Posterior cingulate gyrus (tissue), 11 donors: ENCODE results near the gene ZBTB46.

Experiments used
- DNase-seq, 10 donors: peaks; one replicate each; pipeline versions ENCODE4 v3.0.0 to v3.0.0-alpha.2; 2020 to 2021; ENCODE audit warnings: mixed read lengths in 3 of 10
- intact Hi-C: fragments of 100-400 bp; cut with DNase I; formaldehyde crosslinking; loops from one replicate; pipeline ENCODE4 v1.15.1; 2023

ZBTB46 gene

DNA sequence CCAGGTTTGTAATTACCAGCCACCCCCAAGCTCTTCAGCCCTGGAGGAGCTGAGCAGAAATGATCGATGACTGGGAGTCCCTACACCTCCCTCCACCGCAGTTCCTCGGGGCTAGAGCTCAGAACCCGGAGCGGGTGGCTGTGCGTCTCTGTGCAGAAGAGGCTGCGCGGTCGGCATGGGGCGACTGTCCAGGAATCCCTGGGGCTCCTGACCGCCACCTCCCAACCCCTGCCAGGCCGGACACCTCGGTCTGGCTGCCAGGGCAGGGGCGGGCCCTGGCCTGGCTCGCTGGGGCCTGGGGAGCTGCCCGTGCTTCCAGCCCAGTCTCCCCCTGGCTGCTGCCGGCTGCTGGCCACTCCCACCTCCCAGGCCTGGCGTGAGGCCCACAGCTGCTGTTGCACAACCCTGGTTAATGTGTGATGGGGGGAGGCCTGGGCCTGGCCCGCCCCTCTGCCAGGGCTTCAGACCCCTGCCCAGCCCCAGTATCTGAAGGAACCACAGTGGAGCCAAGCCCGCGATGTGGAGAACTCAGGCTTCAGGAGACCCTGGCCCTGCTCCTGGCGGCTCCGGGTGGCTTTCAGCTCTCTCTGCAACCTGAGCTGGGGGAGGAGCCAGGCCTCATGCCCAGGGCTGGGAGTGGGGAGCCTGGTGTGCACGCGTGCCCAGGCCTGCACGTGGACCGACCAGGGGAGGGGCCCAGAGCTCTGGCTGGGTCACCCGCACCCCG, 90.3 kb downstream of the ZBTB46 start:
- intact Hi-C loops, result no loop called here
- peak; percentile 59 to 95 (median 72) for DNase-seq

GRCh38 chr20:63740070-63740626, 90.9 kb downstream of the ZBTB46 start:
- intact Hi-C loops, result no loop called here
- DNase-seq, result peak in 4 of 10 donors; percentile 54 to 88 (median 72)

GRCh38 chr20:63739130-63740069, 91.7 kb downstream of the ZBTB46 start, which contains the start of gene SLC2A4RG:
TSS of gene SLC2A4RG (plus strand) at chr20:63739776. CDS start at chr20:63739913, 137 bp downstream.
- DNase-seq, result peak; percentile 52 to 97 (median 67)

GRCh38 chr20:63738687-63739129, 92.4 kb downstream of the ZBTB46 start:
- intact Hi-C loops, result no loop called here

More at GRCh38 chr20:63739130-63740069, 91.7 kb downstream of the ZBTB46 start, which contains the start of gene SLC2A4RG:
- intact Hi-C loops, result no loop called here

DNA sequence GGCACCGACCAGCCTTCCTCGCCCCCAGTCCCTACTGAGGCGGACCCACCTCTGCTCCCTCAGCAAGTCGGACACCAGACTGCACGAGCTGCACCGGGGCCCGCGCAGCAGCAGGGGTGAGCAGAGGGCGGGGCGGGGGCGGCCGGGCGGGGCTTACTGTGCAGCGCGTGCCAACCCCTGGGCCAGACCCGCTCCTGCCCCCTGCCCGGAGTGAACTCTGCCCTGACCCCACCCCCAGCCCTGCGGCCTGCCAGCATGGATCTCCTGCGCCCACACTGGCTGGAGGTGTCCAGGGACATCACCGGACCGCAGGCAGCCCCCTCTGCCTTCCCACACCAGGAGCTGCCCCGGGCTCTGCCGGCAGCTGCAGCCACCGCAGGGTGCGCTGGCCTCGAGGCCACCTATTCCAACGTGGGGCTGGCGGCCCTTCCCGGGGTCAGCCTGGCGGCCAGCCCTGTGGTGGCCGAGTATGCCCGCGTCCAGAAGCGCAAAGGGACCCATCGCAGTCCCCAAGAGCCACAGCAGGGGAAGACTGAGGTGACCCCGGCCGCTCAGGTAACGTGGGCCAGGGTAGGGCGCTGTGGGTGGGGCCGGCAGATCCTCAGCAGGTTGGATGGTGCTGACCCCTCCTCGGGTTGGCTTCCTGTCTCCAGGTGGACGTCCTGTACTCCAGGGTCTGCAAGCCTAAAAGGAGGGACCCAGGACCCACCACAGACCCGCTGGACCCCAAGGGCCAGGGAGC, 92.9 kb downstream of the ZBTB46 start:
- peak in 3 of 10 donors; percentile 67 to 80 (median 79) for DNase-seq

More at GRCh38 chr20:63738687-63739129, 92.4 kb downstream of the ZBTB46 start:
- DNase-seq, result peak in 3 of 10 donors; percentile 23 to 79 (median 76)

DNA sequence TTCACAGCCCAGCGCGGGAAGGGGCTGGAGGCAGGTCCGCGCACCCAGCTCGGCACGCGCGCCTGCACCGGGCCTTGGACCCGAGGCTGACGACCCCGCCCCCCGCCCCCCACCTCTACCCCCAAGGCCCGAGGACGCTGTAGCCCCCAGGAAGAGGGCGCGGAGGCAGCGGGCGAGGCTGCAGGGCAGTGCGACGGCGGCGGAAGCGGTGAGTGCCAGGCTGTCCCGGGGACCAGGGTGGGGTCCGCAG, 93.4 kb downstream of the ZBTB46 start:
- intact Hi-C loops, result no loop called here
- peak in 2 of 10 donors; percentile 77 to 79 for DNase-seq

More for the DNA sequence above, 92.9 kb downstream of the ZBTB46 start:
- intact Hi-C loops, result no loop called here

- intact Hi-C loops, result no loop called here
- DNase-seq, result peak in 4 of 10 donors; percentile 15 to 88 (median 80)
These were observed 94.0 kb downstream of the ZBTB46 start for GRCh38 chr20:63736893-63737694.

DNA sequence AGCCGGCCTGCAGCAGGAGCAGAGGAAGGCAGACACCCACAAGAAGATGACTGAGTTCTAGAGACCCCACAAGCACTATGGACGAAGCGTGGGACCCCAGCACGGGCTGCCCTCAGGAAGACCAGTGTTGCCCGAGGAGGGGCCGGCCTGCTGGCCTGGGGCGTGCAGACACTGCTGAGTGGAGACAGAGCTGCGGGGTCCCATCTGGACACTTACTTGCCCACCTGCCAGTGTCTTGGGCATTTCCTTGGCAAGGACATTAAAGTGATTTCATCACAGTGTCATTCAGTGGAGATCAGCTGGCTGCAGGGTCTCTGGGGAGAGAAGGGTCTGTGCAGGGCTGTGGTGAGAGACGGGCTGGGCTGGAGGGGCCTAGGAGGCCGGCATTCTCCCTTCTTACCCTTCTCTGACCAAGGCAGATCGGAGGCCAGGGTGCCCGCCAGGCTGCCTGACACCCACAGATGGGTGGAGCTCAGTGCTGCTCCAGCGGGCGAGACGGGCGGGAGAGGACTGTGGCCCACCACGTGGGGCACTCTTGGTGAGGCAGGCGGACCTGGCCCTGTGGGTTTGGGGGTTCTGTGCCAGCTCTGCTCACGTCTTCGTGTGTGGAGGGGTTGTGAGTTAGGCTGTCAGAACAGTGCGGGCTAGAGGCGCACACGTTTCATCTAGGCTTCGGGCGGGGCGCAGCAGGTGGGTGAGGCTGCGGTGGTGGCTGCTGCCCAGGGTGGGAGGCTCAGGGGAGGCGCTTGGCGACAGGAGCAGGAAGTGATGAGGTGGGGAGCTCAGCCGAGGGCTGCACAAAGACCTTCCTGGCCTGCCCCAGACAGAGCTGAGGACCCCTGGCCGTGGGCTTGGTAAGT, 95.0 kb downstream of the ZBTB46 start, which contains the start of gene LIME1:
Gene LIME1, plus strand, starts transcription at position 806 of the 860 bp plus-strand sequence. CDS start 886 bp downstream, outside the sequence.
- peak in 4 of 10 donors; percentile 44 to 88 (median 85) for DNase-seq
- intact Hi-C loops, result no loop called here

DNA sequence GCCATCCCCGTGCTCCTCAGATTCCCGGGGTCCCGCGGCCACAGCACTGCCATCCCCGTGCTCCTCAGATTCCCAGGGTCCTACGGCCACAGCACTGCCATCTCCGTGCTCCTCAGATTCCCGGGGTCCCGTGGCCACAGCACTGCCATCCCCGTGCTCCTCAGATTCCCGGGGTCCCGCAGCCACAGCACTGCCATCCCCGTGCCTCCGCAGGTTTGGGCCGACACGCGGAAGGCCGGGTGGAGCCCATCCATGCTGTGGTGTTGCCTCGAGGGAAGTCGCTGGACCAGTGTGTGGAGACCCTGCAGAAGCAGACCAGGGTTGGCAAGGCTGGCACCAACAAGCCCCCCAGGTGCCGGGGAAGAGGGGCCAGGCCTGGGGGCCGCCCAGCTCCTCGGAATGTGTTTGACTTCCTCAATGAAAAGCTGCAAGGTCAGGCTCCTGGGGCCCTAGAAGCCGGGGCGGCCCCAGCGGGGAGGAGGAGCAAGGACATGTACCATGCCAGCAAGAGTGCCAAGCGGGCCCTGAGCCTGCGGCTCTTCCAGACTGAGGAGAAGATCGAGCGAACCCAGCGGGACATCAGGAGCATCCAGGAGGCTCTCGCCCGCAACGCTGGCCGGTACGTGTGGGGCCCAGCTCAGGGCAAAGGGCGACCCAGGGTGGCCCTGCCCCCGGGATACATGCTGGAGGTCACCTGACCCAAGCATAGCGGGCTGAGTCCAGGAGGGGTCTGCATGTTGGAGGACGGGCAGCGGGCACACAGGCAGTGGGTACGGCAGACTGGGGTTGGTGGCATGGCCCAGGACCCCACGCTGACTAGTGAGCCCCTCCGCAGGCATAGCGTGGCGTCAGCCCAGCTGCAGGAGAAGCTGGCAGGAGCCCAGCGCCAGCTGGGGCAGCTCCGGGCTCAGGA, 95.9 kb downstream of the ZBTB46 start:
- intact Hi-C loops, result no loop called here
- DNase-seq, result peak in 5 of 10 donors; percentile 38 to 93 (median 78)

DNA sequence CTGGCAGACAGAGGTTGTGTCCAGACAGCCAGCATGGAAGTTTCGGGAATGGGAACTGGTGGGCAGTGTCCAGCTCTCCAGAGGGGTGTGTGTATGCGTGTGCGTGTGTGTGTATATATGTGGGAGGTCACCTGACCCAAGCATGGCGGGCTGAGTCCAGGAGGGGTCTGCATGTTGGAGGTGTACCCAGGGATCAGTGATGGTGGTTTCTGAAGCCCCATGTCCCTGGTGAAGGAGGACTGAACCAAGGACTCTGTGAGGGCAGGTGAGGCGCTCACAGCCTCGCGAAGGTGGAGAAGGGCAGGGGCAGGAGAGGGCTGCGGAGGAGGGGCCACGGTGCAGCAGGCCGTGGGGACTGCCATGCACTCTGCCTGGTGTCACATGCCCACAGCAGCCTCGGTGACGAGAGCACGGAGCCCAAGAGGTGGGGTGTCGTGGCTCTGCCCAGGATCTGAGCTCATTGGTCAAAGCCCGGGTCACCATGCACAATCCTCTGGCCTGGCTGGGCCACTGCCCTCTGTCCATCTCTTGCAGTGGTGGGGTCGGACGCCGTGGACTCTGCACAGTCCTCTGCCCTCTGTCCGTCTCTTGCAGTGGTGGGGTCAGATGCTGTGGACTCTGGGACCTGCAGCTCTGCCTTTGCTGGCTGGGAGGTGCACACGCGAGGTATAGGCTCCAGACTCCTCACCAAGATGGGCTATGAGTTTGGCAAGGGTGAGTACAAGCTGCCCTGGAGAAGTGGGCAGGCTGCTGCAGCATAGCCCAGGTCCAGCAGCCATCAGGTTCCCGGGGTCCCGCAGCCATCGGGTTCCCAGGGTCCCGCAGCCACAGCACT, 96.7 kb downstream of the ZBTB46 start:
- intact Hi-C loops, result no loop called here
- DNase-seq, result peak in 3 of 10 donors; percentile 31 to 78 (median 67)

- DNase-seq, result peak in 3 of 10 donors; percentile 47 to 64 (median 60)
- intact Hi-C loops, result no loop called here
These were observed 97.4 kb downstream of the ZBTB46 start for GRCh38 chr20:63733579-63734081.

GRCh38 chr20:63733117-63733516, 97.9 kb downstream of the ZBTB46 start:
- intact Hi-C loops, result no loop called here
- DNase-seq, result peak in 3 of 10 donors; percentile 50 to 69 (median 64)

GRCh38 chr20:63732118-63733095, 98.7 kb downstream of the ZBTB46 start:
- intact Hi-C loops, result no loop called here
- DNase-seq, result peak in 3 of 10 donors; percentile 9 to 26 (median 24)

GRCh38 chr20:63731410-63731809, 99.7 kb downstream of the ZBTB46 start:
- peak in 1 of 10 donors; percentile 1 for DNase-seq
- intact Hi-C loops, result no loop called here
